GM13977 (cell line): ENCODE measurements around the gene MS4A10.

ENCODE experiments used
- DNase-seq: peaks from one replicate; pipeline ENCODE4 v3.0.0; 2012; ENCODE audit warnings: low spot score
- CTCF ChIP-seq: IDR thresholded peaks from 2 replicates; pipeline ENCODE4 v1.5.1; 2012; ENCODE audit warnings: mild to moderate bottlenecking, control low read depth; ENCODE audit not compliant: insufficient read depth; ENCODE audit errors: extremely low read depth, missing control alignments
- in situ Hi-C: fragments of 300-500 bp; cut with MboI; formaldehyde crosslinking; loops from one replicate; pipeline ENCODE4 v1.12.0; 2022; ENCODE audit warnings: low sequenced_read_pairs, low pct_unique_long_range_greater_than_20kb, mixed read lengths, inconsistent platforms; ENCODE audit not compliant: unreplicated experiment

Gene MS4A10

GRCh38 chr11:60781981-60782316 lies 3.2 kb upstream of the MS4A10 start:
- no peak for DNase-seq
- TF ChIP-seq CTCF: no peak
- in situ Hi-C loops: loop anchor here (10.0 kb wide), 1 partner anchor 73 kb away; the partner anchor contains the start of gene PTGDR2

GRCh38 chr11:60782393-60783140 lies 2.6 kb upstream of the MS4A10 start:
- in situ Hi-C loops: loop anchor here (10.0 kb wide), 1 partner anchor 72 kb away; the partner anchor contains the start of gene PTGDR2
- TF ChIP-seq CTCF: no peak
- no peak for DNase-seq

- no peak for TF ChIP-seq CTCF
- DNase-seq: no peak
- in situ Hi-C loops: loop anchor here (10.0 kb wide), 1 partner anchor 72 kb away; the partner anchor contains the start of gene PTGDR2
Measured at GRCh38 chr11:60783141-60783484, 2.0 kb upstream of the MS4A10 start.

DNA sequence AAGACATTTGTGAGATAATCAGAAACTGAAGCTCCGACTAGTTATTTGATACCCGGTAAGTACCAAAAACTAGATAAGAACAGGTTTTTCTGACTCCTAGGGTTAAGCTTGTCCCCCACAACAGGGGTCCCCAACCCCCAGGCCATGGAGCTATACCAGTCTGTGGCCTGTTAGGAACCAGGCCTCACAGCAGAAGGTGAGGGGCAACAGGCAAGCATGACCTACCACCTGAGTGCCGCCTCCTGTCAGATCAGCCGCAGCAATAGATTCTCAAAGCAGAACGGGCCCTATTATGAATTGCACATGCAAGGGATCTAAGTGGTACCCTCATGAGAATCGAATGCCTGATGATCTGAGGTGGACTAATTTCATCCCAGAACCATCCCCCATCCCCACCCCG lies 1.2 kb upstream of the MS4A10 start:
- TF ChIP-seq CTCF: no peak
- in situ Hi-C loops: loop anchor here (10.0 kb wide), 1 partner anchor 71 kb away; the partner anchor contains the start of gene PTGDR2
- DNase-seq: no peak

GRCh38 chr11:60785806-60786361 lies 751 bp downstream of the MS4A10 start:
- TF ChIP-seq CTCF: no peak
- in situ Hi-C loops: loop anchor here (10.0 kb wide), 1 partner anchor 69 kb away; the partner anchor contains the start of gene PTGDR2
- DNase-seq: no peak

DNA sequence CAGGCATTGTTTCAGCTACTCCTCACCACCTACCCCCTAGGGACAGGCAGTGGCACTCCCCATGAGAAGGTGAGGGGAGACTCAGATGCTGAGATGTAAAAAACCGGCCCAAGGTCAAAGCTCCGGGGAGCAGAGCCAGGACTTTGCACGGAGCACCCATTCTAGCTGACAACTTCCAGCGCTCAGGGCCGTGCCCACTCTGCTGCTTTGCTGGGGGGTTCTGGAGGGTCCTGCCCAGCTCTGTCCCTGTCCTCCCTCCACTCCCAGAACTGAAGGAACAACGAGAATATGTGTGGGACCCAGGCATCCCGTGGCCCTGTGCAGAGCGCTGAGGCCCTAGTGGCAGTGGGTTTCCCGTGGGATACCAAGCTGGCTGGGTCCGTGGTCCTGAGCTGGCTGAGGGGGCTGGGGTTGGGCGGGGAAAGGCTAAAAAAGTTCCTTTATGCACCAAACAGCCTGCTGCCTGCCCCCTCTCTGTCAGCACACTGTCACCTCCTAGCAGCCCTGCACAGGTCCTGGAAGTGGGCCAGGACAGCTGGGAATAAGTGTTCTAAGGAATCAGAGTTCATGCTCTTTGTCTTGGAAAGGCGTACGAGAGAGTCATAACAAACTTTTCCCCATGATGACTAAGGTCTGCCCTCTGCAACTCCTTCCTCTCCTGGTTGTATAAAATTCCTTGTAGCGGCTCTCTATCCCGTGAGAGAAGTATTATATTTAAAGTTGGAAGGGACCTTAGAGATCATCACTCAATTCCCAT lies 1.9 kb downstream of the MS4A10 start:
- no peak for TF ChIP-seq CTCF
- in situ Hi-C loops: loop anchor here (10.0 kb wide), 1 partner anchor 68 kb away; the partner anchor contains the start of gene PTGDR2
- no peak for DNase-seq
